Inflammatory macrophage (primary cell): ENCODE data around the gene NIPAL3.
A peak's percentile ranks its signal among the peaks of the same experiment; 100 is the strongest.

Experiments used
- DNase-seq, 2 donors: peaks; one replicate each; pipeline ENCODE4 v3.0.0-alpha.2; 2020 to 2022

The NIPAL3 gene

GRCh38 chr1:24463776-24464735, 48.5 kb downstream of the NIPAL3 start:
- no peak for DNase-seq

- peak in 1 of 2 donors; percentile 7 for DNase-seq
Observed at GRCh38 chr1:24465099-24465498, 49.5 kb downstream of the NIPAL3 start.

- no peak for DNase-seq
Observed at GRCh38 chr1:24465638-24466037, 50.0 kb downstream of the NIPAL3 start.

- no peak for DNase-seq
Observed at GRCh38 chr1:24468685-24469316, 53.2 kb downstream of the NIPAL3 start.

- DNase-seq = no peak
Observed at GRCh38 chr1:24470592-24470991, 55.0 kb downstream of the NIPAL3 start.

GRCh38 chr1:24472527-24473251, 57.1 kb downstream of the NIPAL3 start:
- no peak for DNase-seq

- no peak for DNase-seq
Observed at GRCh38 chr1:24474193-24474592, 58.6 kb downstream of the NIPAL3 start.

GRCh38 chr1:24475700-24476099, 60.1 kb downstream of the NIPAL3 start:
- DNase-seq = no peak

- DNase-seq = no peak
Observed at GRCh38 chr1:24476571-24476970, 61.0 kb downstream of the NIPAL3 start.

- DNase-seq = peak in 1 of 2 donors; percentile 18
Observed at GRCh38 chr1:24477309-24477708, 61.7 kb downstream of the NIPAL3 start.

GRCh38 chr1:24481101-24481500, 65.5 kb downstream of the NIPAL3 start:
- DNase-seq = peak; percentile 92 to 93

GRCh38 chr1:24481843-24482610, 66.4 kb downstream of the NIPAL3 start:
- DNase-seq = peak; percentile 8 to 15

GRCh38 chr1:24483441-24483840, 67.8 kb downstream of the NIPAL3 start:
- DNase-seq = no peak

GRCh38 chr1:24484199-24484598, 68.6 kb downstream of the NIPAL3 start:
- no peak for DNase-seq

GRCh38 chr1:24486331-24487065, 70.9 kb downstream of the NIPAL3 start:
- DNase-seq = no peak

GRCh38 chr1:24487455-24487854, 71.9 kb downstream of the NIPAL3 start:
- DNase-seq = no peak

GRCh38 chr1:24488159-24488558, 72.6 kb downstream of the NIPAL3 start:
- DNase-seq = peak in 1 of 2 donors; percentile 23

GRCh38 chr1:24489674-24490073, 74.1 kb downstream of the NIPAL3 start:
- no peak for DNase-seq

- DNase-seq = no peak
Observed at GRCh38 chr1:24490101-24490781, 74.6 kb downstream of the NIPAL3 start.

- DNase-seq = no peak
Observed at GRCh38 chr1:24491577-24492360, 76.2 kb downstream of the NIPAL3 start.
